OCI-LY1 (cell line): ENCODE data around the gene SMAD3.

Source experiments
- CTCF ChIP-seq: fragments of 200-600 bp; sonication (generic), shearing (Covaris generic); IDR thresholded peaks from 2 replicates; pipeline ENCODE4 v1.5.1; 2017; ENCODE audit warnings: mild to moderate bottlenecking, antibody characterized with exemption, low read length, moderate library complexity, mixed read lengths
- EZH2 ChIP-seq: fragments of 200-600 bp; sonication (generic), shearing (Covaris generic); IDR thresholded peaks from 2 replicates; pipeline ENCODE4 v1.8.0; 2017; ENCODE audit warnings: borderline replicate concordance, mixed run types, mild to moderate bottlenecking, antibody characterized with exemption, low read length, moderate library complexity, mixed read lengths

DNA sequence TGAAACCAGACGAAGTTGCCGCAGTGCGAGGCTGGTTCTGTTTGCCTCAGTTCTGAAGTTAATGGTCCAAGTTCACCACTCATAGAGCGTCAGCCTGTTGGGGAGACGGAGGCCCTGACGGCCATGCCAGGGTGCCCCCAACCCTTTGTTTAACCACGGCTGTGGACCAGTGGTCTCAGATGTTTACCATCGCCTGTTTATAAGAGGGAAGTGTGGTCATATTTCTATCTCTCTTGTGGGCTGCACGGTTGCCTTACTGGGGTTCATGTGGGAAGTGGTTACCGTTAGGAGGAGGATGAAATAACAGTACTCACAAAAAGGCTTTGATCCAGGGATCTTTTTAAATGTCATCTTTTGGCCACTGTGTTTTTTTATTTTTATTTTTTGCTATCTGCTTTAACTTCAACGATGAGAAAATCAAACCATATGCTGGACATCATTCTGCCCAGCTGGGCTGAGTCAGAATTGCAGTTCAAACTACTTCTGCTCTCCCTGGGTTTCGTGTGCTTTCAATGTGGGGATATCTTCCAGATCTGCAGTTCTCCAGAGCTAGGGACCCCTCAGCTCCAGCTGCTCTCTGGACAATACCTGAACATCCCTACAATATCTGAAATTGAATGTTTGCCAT is 17.8 kb downstream of the SMAD3 start:
- TF ChIP-seq EZH2 (no peak), CTCF (no peak)
